HepG2 (cell line): ENCODE measurements around the gene PALS1. TPM values are rescaled to one million over a fixed set of nuclear protein-coding genes. Genes with fewer than 3 reads are reported as not detected.

Experiments
- BRCA1 ChIP-seq: sonication (generic); formaldehyde crosslinking; IDR thresholded peaks from 2 replicates; pipeline ENCODE4 v1.4.0; 2020; ENCODE audit warnings: missing genetic modification reagents
- HDAC2 ChIP-seq: sonication (generic); formaldehyde crosslinking; IDR thresholded peaks from 2 replicates; pipeline ENCODE4 v1.4.0; 2020; ENCODE audit warnings: missing genetic modification reagents
- KMT2B ChIP-seq: IDR thresholded peaks from 2 replicates; pipeline ENCODE4 v1.6.1; 2016; ENCODE audit warnings: missing genetic modification reagents, missing compliant biosample characterization
- PCBP2 ChIP-seq: fragments of 200-400 bp; formaldehyde crosslinking; optimal IDR thresholded peaks from 2 replicates; pipeline ENCODE3; 2018; ENCODE audit warnings: low read length, low read depth; ENCODE audit not compliant: poor library complexity, severe bottlenecking
- PRPF4 ChIP-seq: fragments of 200-400 bp; formaldehyde crosslinking; IDR thresholded peaks from 2 replicates; pipeline ENCODE4 v1.6.1; 2016; ENCODE audit warnings: low read length, low read depth; ENCODE audit not compliant: poor library complexity, severe bottlenecking
- ZBTB3 ChIP-seq: sonication (generic); formaldehyde crosslinking; IDR thresholded peaks from 2 replicates; pipeline ENCODE4 v1.4.0; 2020; ENCODE audit warnings: low read depth, mild to moderate bottlenecking, moderate library complexity, missing genetic modification reagents, borderline replicate concordance
- ZBTB34 ChIP-seq: sonication (generic); formaldehyde crosslinking; IDR thresholded peaks from 2 replicates; pipeline ENCODE4 v1.8.0; 2022; ENCODE audit warnings: mild to moderate bottlenecking, missing genetic modification reagents
- ZKSCAN8 ChIP-seq: IDR thresholded peaks from 2 replicates; pipeline ENCODE4 v1.6.1; 2016; ENCODE audit warnings: borderline replicate concordance, missing genetic modification reagents, missing compliant biosample characterization
- ZNF253 ChIP-seq: sonication (generic); formaldehyde crosslinking; IDR thresholded peaks from 2 replicates; pipeline ENCODE4 v1.8.0; 2022; ENCODE audit warnings: mild to moderate bottlenecking, missing genetic modification reagents, borderline replicate concordance
- ZNF280D ChIP-seq: sonication (generic); formaldehyde crosslinking; IDR thresholded peaks from 2 replicates; pipeline ENCODE4 v1.5.1; 2020; ENCODE audit warnings: mild to moderate bottlenecking, missing genetic modification reagents
- ZNF318 ChIP-seq: sonication (generic); formaldehyde crosslinking; IDR thresholded peaks from 2 replicates; pipeline ENCODE4 v1.4.0; 2020; ENCODE audit warnings: mild to moderate bottlenecking, missing genetic modification reagents
- ZNF589 ChIP-seq: sonication (generic); formaldehyde crosslinking; conservative IDR thresholded peaks from 2 replicates; pipeline ENCODE4 v1.8.0; 2022; ENCODE audit warnings: mild to moderate bottlenecking, moderate library complexity, missing genetic modification reagents
- ZSCAN12 ChIP-seq: sonication (generic); formaldehyde crosslinking; IDR thresholded peaks from 2 replicates; pipeline ENCODE4 v1.9.0; 2021; ENCODE audit warnings: mild to moderate bottlenecking, missing genetic modification reagents
- polyA plus RNA-seq, 8 experiments: library from polyadenylated mRNA; depleted of rRNA in 3 of 8; stranded (reverse) in 7 of 8; unstranded in 1 of 8; fragments of >200 nt; fragmentation: Illumina TruSeq in 4 of 8; extraction: Trizol in 4 of 8; gene quantifications; 2 replicates each; pipeline versions ENCODE4 v1.2.1 to v1.2.3, GENCODE V29; 2011 to 2016; ENCODE audit warnings: low read depth in 4 of 8, missing spikeins in 1 of 8, mixed read lengths in 1 of 8; ENCODE audit not compliant: insufficient read depth in 1 of 8
- total RNA-seq, 5 experiments: library from RNA; depleted of rRNA; stranded (reverse); fragments of >200 nt; fragmentation: Illumina TruSeq; extraction: Trizol; gene quantifications; 2 replicates each; pipeline ENCODE4 v1.2.3, GENCODE V29; 2016; ENCODE audit warnings: low read depth in 1 of 5
- TF ChIP-seq, protein P1 (sequence below): sonication (generic); formaldehyde crosslinking; IDR thresholded peaks from 2 replicates; pipeline ENCODE4 v1.4.0; 2020; ENCODE audit warnings: missing genetic modification reagents, mild to moderate bottlenecking, borderline replicate concordance

PALS1 gene
- total and polyA plus RNA-seq, 2 of the 13 experiments (the other 11 are each of a cell fraction or from before 2014, with no cell fraction given), result 8.8 to 20.0 TPM

- TF ChIP-seq ZNF318 (CRISPR knock-in tag), result no peak
- TF ChIP-seq KMT2B (CRISPR knock-in tag), result no peak
- TF ChIP-seq PRPF4, result no peak
- TF ChIP-seq ZKSCAN8 (CRISPR knock-in tag), result no peak
- TF ChIP-seq, protein P1, sequence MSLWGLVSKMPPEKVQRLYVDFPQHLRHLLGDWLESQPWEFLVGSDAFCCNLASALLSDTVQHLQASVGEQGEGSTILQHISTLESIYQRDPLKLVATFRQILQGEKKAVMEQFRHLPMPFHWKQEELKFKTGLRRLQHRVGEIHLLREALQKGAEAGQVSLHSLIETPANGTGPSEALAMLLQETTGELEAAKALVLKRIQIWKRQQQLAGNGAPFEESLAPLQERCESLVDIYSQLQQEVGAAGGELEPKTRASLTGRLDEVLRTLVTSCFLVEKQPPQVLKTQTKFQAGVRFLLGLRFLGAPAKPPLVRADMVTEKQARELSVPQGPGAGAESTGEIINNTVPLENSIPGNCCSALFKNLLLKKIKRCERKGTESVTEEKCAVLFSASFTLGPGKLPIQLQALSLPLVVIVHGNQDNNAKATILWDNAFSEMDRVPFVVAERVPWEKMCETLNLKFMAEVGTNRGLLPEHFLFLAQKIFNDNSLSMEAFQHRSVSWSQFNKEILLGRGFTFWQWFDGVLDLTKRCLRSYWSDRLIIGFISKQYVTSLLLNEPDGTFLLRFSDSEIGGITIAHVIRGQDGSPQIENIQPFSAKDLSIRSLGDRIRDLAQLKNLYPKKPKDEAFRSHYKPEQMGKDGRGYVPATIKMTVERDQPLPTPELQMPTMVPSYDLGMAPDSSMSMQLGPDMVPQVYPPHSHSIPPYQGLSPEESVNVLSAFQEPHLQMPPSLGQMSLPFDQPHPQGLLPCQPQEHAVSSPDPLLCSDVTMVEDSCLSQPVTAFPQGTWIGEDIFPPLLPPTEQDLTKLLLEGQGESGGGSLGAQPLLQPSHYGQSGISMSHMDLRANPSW (CRISPR knock-in tag), result no peak
- TF ChIP-seq ZBTB3 (CRISPR knock-in tag), result no peak
- TF ChIP-seq HDAC2 (CRISPR knock-in tag), result no peak
- no peak for TF ChIP-seq ZNF280D (CRISPR knock-in tag)
- no peak for TF ChIP-seq ZSCAN12 (CRISPR knock-in tag)
- no peak for TF ChIP-seq BRCA1 (CRISPR knock-in tag)
- no peak for TF ChIP-seq PCBP2
- no peak for TF ChIP-seq ZNF589
- TF ChIP-seq ZNF253 (CRISPR knock-in tag), result no peak
- no peak for TF ChIP-seq ZBTB34 (CRISPR knock-in tag)
Observed at GRCh38 chr14:67240978-67241410, 241 bp upstream of the PALS1 start (continued).
